Measurements from ENCODE around the gene ANO8.
A peak's percentile ranks its signal among the peaks of the same experiment; 100 is the strongest.

ANO8 gene

DNA sequence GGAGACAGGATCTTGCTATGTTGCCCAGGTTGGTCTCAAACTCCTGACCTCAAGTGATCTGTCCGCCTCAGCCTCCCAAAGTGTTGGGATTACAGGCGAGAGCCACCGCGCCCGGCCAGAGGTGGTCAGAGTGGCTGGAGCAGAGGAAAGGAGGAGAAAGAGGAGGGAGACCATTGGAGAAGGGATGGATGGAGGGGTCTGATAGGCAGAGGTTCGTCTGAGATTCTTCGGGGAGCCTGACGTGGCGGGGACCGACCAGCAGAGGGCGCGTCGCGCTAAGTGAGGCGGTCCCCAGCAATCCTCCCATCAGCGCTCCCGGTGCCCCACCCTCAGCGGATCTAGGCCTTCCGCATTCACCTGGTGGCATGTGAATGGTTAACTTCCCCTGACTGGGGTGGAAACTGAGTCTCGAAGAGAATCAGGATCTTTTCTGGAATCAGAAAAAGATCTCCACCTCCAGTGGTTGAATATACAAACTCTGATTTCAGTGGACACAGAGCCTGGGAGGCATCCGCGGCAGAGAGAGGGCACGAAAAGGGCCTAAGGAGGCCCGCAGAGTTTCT lies 11.5 kb upstream of the ANO8 start:
- peak; percentile 69 for DNase-seq (ENCODE audit: low spot score)

DNA sequence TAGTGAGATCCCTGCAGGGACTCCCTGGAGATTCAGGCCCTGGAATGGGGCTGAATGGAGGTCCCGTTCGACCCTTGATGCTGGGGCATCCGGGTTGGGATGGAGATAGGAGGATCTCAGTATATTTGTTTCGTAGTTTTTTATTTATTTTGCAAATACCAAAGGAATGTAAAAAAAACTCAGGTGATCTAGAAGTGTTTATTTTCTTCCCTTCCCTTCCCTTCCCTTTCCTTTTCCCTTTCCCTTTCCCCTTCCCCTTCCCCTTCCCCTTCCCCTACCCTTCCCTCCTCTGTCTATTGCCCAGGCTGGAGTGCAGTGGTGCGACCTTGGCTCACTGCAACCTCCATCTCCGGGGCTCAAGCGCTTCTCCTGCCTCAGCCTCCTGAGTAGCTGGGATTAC lies 7.2 kb upstream of the ANO8 start:
- DNase-seq (ENCODE audit: low spot score) = no peak

DNA sequence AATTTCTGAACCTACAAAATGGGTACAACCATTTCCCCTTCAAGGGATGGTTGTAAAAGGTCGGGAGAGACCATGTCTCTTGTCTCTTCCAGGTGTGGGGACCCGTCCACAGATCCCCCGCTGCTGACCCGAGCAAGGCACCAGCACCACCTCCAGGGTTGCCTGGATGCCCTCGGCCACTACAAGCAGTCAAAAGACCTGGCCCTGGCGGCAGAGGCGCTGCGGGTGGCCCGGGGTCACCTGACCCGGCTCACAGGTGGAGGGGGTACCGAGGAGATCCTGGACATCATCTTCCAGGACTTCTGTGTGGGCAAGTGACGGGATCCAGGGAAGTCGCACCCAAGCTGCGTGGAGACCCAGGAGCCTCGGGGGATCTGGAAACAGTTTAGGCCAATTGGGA lies 6.7 kb upstream of the ANO8 start:
- DNase-seq (ENCODE audit: low spot score) = no peak

DNA sequence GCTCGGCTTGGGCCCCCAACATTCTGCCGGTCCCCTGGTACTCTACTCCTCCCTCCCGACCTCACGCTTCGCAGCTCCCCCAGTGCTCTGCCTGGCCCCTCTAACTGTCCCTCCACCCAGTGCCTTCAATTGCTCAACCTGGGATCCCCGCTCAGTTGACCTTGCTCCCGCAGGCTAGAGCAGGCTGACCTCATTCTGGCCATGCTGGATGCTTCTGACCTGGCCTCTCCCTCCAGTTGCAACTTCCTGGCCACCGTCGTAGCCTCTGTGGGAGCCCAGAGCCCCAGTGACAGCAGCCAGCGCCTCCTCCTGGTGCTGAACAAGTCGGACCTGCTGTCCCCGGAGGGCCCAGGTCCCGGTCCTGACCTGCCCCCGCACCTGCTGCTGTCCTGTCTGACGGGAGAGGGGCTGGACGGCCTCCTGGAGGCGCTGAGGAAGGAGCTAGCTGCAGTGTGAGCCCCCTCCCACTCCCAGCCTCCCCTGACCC lies 6.3 kb upstream of the ANO8 start:
- DNase-seq (ENCODE audit: low spot score) = no peak

DNA sequence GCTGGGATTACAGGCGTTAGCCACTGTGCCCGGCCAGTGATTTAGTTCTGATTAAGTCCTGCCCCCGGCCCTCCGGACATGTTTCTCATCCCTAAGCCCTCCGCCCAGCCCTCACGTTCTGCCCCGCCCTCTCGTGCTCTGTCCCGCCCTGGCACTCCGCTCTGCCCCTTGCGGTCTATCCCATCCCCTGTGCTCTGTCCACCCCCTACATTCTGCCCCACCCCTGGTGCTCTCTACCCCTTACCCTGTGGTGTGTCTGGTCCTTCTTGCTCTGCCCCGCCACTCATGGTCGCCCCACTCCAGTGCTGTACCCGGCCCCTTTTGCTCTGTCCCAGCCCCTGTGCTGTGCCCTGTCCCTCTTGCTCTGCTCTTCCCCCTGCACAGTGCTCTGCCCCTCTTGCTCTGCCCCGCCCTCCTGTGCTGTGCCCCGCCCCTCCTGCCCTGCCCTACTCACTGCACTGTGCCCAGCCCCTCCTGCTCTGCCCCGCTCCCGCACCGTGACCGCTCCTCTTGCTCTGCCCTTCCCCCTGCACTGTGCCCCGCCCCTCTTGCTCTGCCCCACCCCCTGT lies 5.7 kb upstream of the ANO8 start:
- no peak for DNase-seq (ENCODE audit: low spot score)

DNA sequence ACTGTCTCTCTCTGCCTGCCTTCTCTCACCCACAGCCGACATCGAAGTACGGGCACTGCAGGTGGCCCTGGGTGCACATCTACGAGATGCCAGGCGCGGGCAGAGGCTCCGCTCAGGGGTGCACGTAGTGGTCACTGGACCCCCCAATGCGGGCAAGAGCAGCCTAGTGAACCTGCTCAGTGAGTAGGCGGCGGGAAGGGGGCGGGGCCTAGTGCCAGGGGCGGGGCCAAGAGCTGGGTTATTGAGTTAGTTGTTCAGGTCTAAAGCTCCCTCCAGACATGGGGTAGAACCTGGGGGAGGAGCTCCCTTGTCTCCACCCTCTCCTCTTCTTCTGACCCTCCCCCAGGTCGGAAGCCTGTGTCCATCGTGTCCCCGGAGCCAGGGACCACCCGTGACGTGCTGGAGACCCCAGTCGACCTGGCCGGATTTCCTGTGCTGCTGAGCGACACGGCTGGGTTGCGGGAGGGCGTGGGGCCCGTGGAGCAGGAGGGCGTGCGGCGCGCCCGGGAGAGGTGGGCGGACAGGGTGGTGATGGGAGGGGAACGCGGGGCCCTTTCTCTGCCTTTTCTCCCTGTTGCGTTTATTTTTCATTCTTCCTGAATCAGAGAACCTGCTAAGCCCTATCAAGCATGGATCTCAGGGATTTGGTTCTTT lies 4.6 kb upstream of the ANO8 start:
- DNase-seq (ENCODE audit: low spot score) = no peak

DNA sequence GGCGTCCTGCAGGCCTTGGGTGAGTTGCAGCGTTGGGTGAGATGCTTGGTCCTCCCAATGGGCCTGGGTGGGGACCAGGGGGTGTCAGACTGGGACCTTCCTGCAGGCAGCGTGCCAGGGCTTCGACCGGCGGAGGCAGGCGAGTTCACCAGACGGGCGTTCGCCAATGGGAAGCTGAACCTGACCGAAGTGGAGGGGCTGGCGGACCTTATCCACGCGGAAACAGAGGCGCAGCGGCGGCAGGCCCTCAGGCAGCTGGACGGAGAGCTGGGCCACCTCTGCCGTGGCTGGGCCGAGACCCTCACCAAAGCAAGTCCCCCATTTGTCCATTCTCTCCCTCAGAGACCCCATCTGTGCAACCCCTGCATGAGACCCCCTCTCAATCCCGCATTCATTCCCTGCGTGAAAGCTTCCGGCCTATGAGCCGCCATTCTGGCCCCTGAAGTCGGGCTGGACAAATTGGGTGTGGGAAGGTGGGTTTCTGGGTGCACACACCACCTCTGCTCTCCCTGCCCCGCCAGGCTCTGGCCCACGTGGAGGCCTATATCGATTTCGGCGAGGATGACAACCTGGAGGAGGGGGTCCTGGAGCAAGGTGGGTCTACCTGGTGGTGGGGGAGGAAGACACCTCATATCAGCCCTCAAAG lies 3.9 kb upstream of the ANO8 start:
- no peak for DNase-seq (ENCODE audit: low spot score)

DNA sequence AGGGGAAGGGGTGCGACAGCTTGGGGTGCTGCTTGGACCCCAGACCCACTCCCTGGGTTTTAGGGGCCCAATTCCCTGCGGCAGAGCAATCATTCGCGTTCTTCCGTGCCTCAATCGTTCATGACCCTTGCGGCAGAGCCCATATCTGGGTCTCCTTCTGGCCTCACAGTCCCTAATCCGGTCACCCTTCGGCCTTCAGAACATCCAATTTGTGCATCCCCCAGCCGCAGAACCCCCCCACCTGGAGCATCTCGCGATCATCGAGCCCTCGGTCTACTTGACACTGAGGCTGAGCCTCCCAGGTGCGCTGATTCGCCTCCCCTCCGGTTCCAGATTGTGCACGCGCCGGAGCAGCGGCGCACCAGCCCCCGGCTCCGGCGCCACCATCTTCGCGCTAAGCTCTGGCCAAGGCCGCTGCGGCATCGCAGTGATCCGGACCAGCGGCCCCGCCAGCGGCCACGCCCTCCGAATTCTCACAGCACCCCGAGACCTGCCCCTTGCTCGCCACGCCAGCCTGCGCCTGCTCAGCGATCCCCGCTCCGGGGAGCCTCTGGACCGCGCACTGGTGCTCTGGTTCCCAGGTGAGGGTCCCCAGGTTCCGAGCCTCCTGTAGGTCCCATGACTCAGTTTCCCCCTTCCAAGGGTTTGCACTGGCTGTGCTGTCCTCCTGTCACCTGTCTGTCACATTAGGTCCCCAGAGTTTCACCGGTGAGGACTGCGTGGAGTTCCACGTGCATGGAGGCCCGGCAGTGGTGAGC lies 3.2 kb upstream of the ANO8 start:
- DNase-seq (ENCODE audit: low spot score) = no peak

DNA sequence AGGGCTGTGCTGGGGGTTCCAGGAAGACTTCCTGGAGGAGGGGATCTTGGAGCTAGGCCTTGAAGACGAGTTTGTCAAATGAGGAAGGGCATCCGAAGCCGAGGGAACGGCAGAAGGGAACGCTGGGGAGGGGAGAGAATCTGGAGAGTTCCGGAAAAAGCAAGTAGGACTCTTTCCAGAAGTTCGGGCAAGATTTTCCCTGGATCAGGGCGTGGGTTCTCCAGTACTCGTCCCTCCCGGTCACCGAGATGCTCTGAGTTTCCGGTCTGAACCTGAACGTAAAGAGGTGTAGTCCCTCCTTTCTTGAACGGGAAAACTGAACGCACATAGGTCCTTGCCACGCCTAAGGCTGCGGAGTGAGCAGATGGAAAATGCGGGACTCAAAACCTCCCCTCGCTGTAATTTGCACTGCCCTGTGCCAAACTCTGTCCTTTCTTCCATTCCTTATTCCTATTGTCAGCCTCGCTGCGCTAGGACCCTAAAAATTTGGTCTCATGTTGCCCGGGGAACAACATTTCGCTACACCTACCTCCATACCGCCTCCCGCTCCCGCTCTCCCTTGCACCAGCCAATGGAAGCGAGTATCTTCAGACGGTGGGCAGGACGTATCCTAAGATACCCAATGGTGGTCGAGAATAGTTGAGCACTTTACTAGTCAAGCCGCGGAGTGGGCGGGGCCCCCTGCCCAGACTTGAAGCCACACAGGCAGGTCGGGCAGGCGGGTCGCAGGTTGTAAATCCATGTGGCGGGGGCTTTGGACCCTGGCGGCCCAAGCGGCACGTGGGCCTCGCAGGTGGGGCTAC lies 2.4 kb upstream of the ANO8 start, which contains the start of gene GTPBP3:
Gene GTPBP3, plus strand, starts transcription at position 682 of the 803 bp plus-strand sequence. Its CDS starts 59 bp downstream, at position 741.
- DNase-seq (ENCODE audit: low spot score) = peak; percentile 98

DNA sequence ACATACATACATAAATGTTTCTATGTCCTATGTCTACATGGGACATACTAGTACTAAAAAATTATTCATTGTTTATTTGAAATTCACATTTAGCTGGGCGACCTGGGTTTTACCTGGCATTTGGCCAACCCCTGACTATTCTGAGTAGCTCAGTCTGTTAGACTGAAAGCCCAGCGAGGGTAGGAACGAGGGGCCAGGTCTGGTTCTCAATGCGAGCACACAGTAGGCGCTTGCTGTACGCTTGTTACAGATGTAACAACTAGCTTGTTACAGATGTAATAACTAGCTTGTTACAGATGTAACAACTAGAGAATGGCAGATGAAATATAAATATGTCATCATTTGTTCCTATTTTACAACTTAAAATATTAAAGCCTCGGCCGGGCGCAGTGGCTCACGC lies 920 bp upstream of the ANO8 start:
- DNase-seq (ENCODE audit: low spot score) = no peak

DNA sequence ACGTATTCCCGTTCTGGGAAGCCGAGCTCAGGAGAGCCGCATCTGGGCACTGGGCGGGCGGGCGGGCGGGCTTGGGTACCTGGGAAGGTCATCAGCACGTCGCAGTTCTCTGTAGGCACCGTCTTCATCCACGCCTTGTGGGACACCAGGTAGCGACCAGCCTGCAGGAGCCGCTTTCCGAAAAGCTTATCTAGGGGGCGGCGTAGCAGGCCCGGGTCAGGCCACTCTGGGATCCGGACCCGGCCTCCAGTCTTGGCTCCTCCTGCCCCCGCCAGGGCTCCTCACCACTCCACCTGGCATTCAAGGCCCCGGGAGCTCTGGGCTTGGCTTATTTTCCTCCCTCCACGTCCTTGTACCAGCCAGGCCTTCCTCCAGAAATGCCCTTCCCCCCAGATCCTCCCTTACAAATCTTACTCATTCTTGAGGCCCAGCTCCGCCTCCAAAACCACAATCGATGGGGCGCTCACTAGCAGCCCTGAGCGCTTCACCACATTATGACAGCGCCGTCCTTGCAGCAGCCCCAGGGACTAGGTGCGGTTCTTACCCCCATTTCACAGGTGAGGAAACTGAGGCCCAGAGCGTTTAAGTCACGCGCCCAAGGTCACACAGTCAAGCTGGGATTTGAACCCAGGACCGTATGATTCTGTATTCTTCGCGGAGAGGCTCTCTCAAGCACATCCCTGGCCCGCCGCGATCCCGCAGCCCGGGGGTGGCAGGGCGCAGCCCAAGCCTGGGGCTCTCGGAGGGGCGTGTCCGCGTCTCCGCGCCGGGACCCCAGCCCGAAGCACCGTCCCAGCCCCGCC lies 843 bp downstream of the ANO8 start:
- peak; percentile 80 for DNase-seq (ENCODE audit: low spot score)

DNA sequence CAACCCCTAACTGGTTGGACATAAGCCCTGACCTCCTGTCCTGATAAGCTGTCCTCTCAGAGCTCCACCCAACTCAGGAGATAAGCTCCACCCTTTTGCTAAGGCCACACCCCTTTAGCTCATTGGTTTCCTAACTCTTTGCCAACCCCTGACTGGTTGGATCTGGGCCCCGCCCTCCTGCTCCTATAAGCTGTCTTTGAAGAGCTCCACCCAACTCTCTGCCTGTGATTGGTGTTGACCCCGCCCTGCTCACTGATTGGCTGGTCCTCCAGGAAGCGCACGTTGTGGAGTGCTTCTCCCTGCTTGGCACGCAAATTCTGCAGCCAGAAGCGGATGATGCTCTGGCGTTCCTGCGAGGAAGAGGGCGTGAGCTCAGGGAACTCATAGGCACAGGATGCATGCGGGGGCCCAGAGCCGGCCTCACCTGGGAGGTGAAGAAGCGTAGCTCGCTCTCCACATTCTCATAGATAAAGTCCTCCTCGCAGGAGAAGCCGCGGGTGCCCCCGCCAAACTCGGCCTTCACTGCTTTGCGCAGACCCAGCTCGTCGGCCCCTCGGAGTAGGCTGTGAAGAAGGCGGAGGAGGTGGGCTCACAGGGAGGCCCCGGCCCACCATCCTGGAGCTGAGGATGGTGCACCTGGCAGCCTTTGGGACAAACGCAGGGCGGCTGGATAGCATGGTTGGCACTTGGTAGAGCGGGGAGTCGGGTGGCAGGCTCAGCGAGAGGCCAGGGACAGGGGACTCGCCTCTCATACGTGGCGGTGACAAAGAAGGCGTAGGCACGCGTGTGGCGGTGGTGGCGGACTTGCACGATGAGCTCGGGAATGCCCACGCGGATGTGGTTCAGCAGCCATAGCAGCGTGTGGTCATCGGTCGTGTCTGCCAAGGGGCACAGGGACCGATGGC lies 1.7 kb downstream of the ANO8 start:
- no peak for DNase-seq (ENCODE audit: low spot score)

DNA sequence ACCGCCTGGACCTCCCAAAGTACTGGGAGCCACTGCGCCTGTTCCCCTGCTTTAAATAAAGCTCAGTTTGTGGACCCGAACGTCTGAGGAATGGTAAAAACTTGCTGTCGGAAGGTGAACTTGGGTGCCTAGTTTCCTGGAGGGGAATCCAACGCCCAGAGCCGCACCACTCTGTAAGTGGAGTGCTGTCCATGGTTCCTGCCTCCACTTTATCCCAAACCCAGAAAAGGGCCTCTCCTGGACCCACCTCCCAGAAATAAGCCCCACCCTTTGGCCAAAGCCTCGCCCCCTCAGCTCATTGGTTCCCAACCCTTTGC lies 2.3 kb downstream of the ANO8 start:
- DNase-seq (ENCODE audit: low spot score) = no peak

DNA sequence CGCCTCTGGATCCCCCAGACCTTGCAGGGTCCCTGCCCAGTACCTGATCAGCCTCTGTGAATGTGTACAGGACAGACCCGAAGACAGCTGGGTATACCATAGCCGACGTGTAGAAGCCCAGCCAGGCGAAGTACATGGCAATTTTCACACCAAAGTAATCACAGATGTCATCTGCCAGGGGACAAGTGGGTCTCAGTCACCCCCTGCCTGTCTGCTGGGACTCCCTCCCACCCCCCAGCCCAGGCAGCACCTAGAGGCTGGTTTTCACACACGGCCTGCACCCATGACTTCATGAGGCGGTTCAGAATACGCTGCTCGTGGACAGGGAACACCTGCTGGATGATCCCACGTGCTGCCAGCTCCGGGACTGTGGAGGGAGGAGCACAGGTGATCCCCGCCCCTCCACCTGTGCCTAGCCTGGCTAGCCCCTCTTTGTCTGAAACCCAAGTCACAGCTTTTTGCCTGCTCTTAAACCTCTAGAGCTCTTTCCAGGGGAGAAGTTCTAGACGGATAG lies 3.6 kb downstream of the ANO8 start:
- no peak for DNase-seq (ENCODE audit: low spot score)

DNA sequence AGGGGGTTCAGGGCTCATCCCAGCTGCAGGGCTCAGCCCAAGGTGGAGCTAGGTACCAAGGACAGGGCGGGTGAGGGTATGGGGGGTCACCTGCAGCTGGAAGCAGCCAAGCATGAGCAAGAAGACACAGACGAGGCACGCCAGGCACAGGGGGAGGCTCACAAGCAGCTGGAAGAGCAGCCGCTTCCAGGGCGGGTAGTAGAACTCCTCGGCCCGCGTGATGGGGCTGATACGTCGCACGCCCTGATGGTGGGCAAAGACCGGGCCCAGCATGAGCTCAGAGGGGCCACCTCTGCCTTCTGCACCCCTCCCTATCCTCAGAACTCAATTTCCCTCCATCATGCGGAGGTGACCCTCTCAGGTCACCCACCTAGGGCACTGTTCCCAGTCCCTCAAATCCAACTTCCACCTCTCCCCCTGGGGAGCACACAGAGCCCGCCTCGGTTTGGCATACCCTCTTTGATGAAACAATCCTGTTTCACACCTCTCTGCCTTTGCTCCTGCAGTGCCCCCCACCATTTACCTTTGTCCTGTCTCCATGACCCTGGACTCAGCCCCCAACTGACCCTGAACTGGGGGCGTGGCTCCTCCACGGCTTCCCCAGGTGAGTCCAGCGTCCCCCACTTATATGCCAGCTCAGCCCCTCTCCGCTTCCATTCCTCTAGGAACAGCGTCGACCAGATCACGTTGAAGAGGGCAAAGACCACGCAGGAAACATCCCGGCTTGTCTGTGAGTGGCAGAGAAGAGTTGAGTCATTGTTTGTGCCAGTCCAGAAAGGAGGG lies 4.2 kb downstream of the ANO8 start:
- no peak for DNase-seq (ENCODE audit: low spot score)

DNA sequence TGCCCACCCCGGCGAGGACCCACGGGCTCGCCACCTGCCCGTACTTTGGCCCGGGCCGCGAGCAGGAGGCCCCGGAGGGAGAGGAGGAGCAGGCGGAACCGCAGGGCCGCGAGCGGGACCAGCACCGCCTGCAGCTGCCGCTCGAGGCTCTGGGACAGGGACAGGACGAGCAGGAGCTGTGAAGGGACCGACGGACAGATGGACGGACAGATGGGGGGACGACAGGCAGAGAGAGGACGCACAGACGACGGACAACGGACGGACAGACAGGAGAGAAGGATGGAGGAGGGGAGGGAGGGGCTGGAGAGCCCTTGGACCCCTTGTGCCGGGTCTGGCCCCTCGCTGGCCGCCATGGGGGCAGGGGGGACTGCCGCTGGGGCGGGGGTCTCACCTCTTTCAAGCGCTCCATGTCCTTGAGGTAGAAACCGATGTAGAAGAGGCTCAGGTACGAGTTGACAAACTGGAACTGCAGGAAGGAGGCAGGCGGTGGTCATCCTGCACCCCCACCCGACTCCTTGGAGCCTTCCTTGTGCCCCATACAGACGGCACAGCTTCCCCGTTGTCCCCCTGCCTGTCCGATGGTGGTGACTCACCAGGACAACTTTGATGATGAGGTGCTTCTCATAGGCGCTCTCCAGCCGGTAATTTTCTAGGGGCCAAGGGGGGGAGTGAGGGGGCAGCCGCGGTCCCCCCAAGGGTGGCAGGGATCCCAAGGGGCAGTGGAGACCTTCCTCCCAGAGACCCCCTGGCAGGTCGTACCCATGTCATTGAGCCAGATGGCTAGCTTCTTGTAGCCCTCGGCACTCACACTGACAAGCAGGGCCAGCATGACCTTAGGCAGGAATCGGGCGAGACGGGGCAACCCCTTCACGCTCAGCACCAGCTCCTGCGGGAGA lies 5.0 kb downstream of the ANO8 start:
- DNase-seq (ENCODE audit: low spot score) = no peak

DNA sequence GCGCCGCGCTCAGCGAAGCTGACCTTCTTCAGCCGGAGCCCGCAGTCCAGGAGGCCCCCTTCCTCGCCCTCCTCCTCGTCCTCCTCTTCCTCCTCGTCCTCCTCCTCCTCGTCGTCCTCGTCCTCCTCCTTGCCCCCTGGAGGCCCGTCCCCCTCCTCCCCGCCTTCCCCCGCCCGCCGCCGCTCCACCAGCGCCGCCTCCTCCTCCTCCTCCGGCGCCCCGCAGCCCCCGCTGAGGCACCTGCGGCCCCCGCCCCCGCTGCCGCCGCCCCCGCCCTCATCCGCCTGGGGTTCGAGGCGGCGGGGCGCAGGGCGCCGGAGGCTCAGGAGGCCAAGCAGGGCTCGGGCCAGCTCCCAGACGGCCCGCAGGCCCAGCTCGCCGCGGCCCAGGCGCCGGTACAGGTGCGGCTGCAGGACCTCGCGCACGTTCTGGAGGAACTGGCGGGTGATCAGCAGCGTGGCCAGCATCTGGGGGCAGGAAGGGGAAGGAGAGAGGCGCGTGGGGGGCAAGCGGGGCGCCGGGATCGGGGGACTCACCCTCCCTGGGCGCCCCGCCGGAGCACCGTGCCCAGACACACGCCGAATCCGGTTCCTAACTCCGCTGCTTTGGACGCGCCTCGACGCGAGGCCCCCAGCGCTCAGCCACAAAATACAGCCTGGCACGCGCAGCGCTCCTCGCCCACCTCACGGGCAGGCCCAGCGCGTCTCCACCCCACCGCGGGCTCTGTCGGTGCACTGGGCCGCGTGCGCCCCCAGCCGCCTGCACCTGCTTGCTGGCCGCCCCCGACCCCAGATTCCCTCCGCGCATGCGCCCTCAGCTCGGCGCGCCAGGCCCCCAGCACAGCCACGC lies 5.9 kb downstream of the ANO8 start:
- peak; percentile 55 for DNase-seq (ENCODE audit: low spot score)
